HG03354 (cell line): ENCODE data around the gene CCDC117.

ENCODE experiments used
- ATAC-seq: cut with Tn5 transposase; IDR thresholded peaks from one replicate; pipeline ENCODE4 v1.9.1; 2021; ENCODE audit warnings: mild to moderate bottlenecking; ENCODE audit not compliant: unreplicated experiment, poor library complexity, severe bottlenecking

Gene CCDC117

DNA sequence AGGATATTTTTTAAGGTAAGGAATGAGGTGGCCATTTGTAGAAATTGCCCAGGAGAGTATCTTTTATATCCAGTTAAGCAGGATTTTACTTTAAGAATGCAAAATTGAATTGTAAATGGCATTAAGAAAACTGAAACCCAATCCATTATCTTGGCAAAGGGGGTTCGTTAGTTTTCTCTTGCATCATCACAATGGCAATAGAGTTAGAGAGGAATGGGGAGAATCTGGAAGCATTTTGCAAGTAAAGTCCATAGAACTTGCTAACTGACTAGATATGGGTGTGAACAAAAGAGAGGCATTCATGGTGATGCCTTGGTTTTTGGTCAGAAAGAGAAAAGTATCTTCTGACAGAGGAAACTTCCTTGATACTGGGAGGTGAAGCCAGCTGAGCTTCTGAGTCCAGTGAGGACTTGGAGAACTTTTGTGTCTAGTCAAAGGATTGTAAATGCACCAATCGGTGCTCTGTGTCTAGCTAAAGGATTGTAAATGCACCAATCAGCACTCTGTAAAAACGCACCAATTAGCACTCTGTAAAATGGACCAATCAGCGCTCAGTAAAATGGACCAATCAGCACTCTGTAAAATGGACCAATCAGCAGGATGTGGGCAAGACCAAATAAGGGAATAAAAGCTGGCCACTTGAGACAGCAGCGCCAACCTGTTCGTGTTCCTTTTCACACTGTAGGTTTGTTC lies 3.6 kb upstream of the CCDC117 start:
- ATAC-seq: no peak

GRCh38 chr22:28769394-28770085 lies 3.0 kb upstream of the CCDC117 start:
- ATAC-seq: no peak

GRCh38 chr22:28771195-28771791 lies 1.2 kb upstream of the CCDC117 start:
- ATAC-seq: no peak

DNA sequence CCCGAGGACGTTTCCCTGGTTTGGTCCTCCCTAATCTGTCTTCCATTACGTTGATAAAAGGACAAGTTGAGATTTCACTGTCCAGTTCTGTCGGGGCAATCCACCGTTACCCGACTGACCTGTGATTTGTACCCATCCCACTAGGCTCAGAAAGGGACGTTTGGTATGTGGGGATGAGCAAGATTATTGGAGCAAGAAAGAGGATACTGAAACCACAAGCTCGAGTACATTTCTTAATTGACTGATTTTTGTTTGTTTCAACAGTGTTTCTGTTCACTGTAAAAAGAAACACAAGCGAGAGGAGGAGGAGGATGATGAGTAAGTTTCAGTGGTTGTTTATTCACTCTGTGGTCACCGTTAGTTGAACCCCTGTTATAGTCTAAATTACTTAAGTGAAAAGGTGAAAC lies 969 bp downstream of the CCDC117 start:
- ATAC-seq: peak; percentile 32

GRCh38 chr22:28774378-28774777 lies 1.9 kb downstream of the CCDC117 start:
- ATAC-seq: no peak

DNA sequence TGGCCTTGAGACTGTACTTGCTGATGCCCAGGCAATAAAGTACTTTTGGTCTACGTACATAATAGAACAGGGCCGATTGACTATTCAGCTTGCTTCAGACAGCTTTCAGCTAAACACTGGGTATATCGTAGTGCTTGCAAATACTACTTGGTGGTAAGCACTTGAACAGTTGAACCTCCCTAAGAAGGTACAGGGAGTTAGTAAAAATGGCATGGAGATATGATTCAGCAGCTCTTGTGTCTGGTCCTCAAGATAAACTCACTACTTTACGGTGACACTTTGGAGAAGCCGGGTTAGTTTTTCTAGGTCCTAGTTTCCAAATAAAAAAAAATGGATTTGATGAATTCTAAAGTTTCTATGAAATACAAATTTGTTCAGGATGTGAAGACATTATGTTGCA lies 7.3 kb downstream of the CCDC117 start:
- ATAC-seq: no peak

GRCh38 chr22:28780296-28780695 lies 7.8 kb downstream of the CCDC117 start:
- no peak for ATAC-seq

DNA sequence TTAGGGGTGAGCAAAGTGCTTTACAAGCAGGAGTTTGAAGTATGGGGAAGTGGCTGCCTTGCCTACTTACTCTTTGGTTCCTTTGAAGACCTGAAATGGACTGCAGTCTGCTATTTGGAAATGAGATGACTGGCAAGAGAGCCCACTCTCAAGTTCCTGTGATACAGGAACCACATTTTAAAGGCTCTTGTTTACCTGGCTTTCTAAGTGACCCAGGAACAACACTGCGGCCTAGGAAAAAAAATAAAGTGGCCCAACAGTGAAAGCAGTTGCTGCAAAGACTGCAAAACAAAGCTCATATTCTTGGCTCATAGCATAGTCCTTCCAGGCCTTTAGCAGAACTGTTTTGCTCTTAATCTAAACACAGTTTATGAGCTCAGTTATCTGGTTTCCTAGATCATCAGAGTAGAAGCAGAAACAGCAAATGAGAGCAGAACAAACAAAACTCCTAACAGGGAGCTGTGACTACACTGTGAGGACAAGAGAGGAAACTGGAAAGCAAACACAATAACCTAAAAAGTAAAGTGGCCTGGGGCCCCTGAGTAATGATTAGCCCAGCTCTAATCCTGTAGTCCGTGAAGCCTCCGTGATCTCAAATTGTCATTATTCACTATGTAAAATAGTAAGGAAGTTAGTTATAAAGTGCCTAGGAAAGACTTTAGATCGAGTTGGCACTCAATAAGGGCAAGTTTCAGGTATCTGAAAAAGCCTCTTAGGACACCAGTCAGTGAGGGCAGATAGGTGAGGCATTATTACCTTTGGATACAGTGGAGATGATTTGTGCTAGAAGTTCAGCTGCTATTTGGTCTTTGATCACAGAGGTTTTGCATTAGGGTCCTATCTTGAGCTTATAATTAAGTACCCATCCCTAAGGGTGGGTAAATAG lies 11.5 kb downstream of the CCDC117 start:
- ATAC-seq: no peak

DNA sequence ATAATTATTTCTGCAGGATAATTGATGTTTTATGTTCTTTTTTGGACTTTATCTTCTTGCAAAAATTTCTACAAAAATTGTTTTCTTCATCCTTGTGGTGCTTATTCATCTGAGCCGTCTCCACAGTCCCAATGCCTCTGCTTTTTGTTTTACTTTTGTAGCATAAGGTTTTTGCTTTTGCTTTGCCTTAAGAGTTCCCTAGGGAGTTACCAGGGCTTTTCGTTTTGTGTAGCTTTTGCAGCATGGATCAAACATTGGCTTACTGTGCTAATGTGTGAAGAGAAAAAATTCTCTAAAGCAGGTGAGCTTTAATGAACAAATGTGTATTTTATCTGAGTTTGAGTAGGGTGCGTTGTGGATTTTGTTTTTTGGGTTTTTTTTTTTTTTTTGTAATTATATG lies 16.1 kb downstream of the CCDC117 start:
- ATAC-seq: no peak

GRCh38 chr22:28791124-28791523 lies 18.6 kb downstream of the CCDC117 start:
- ATAC-seq: no peak

DNA sequence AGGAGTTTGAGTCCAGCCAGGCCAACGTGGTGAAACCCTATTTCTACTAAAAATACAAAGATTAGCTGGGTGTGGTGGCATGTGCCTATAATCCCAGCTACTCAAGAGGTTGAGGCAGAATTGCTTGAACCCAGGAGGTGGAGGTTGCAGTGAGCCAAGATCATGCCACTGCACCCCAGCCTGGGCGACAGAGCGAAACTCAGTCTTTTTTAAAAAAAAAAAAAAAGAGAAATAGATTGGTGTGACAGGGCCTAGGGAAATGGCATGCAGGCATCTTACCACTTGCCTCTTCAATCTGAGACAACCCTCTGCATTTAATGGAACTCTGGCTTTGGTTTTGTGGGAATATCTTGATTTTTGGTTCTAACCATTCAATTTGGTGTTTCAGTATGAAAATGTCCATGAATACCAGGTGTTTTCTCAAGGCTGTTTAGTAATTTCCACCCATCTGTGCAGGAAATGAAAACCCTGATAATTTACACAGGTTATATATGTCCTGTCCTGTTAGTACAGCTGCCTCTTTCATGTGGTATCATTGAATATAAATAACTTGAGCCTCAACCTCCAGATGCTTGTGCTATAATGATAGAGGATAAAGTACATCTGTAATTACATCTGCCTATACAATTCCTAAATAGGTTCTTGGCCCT lies 19.5 kb downstream of the CCDC117 start:
- ATAC-seq: peak; percentile 74

DNA sequence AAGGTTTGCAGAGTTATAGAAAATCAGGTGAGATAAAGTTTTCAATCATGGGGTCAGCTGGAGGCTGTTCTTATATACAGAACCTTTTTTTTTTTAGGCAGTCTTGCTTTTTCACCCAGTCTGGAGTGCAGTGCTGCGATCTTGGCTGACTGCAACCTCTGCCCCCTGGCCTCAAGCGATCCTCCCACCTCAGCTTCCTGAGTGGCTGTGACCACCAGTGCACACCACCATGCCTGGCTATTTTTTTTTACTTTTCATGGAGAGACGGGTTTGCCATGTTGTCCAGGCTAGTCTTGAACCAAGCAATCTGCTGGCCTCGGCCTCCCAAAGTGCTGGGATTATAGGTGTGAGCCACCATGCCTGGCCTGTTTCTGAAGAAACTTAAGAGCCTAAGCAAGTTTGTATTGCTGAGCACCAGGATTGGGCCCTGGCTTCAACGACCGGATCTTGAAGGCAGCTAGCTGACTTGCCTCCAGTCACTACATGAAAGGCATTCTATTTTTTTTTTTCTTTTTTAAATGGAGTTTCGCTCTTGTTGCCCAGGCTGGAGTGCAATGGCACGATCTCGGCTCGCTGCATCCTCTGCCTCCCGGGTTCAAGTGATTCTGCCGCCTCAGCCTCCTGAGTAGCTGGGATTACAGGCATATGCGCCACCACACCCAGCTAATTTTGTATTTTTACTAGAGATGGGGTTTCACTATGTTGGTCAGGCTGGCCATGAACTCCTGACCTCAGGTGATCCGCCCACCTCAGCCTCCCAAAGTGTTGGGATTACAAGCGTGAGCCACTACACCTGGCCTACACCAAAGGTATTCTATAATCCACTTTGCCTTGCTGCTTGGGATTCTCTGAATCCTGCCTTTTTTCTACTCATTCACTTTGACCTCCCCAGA lies 20.2 kb downstream of the CCDC117 start:
- peak; percentile 48 for ATAC-seq

GRCh38 chr22:28793976-28794584 lies 21.6 kb downstream of the CCDC117 start:
- no peak for ATAC-seq

- no peak for ATAC-seq
Observed at GRCh38 chr22:28795071-28795693, 22.7 kb downstream of the CCDC117 start.

DNA sequence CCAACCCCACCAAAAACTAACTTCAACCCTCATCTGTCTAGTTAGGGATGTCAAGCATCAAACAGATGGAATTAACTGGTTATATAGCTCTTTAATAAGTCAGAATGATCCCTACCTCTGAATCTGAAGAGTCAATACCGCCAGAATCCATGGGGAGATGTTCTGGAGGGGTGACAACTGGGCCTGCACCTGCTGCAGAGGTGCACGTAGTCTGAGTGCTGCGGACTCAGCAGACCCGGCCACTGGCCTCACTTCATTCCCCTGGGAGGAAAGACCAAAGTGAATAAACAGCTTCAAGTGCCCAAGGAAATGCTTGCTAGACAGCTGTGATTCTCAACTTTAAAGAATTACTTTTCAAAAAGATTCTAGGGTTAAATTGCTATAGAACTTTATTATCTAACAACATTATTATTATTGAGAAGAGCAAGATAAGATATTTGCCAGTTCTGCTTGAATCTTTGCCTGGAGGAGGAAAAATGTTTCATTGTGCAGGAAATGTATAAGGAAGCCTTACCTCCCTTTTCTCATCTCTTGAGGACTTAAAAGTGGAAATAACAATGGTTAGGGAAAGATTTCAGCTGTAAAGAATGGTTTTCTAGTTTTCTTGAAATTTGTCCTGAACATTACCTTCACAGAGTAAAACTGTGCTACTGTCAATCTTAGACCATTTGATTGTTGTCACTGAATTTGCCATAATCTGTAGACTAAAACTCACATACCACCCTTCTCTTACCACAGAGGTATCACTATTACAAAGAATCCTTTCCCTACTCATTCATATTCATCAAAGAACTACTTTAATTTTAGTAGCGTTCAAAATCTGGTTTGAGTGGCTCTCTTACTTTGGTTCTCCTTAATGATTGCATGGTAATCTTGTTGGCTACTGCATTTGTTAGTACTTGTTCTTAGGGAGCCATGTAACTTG lies 23.7 kb downstream of the CCDC117 start:
- no peak for ATAC-seq

- no peak for ATAC-seq
Observed at GRCh38 chr22:28798810-28799605, 26.5 kb downstream of the CCDC117 start.
